HepG2 (cell line): ENCODE results near the gene FBXW4. TPM values are rescaled to one million over a fixed set of nuclear protein-coding genes. Genes with fewer than 3 reads are reported as not detected.

ENCODE experiments used
- ATAC-seq: fragments of 200-7000 bp; cut with Tn5 transposase; 3 replicates; pipeline ENCODE4 v1.9.1; 2020; ENCODE audit warnings: mild to moderate bottlenecking, moderate library complexity
- BruUV-seq: library from RNA; stranded (reverse); fragments of 400-500 nt; replicated peaks from 2 replicates; lab custom pipeline; 2021; lab: Mats Ljungman, UMichigan
- CTCF ChIA-PET: fragments of 300-600 bp; formaldehyde crosslinking; extraction: SDS; loops from one replicate; lab custom pipeline; 2021; ENCODE audit warnings: low total read pairs, inconsistent platforms, low intra/inter-chr PET ratio; lab: Yijun Ruan, JAX
- POLR2A ChIA-PET: fragments of 350-600 bp; sonication (Branson Sonifier 250); formaldehyde crosslinking; loops from one replicate; lab custom pipeline; 2020; ENCODE audit warnings: antibody characterized with exemption, inconsistent platforms; lab: Yijun Ruan, JAX
- DNase-seq: peaks from one replicate; pipeline ENCODE4 v3.0.0-alpha.2; 2015; ENCODE audit warnings: low spot score
- FAIRE-seq: peaks from 3 replicates; lab custom pipeline; 2011; peaks lifted over from hg19 to GRCh38; lab: Jason Lieb, UNC
- H2AFZ ChIP-seq: one replicate; pipeline ENCODE4 v1.6.1; 2011; ENCODE audit warnings: low read length, inconsistent platforms
- H3K27ac ChIP-seq: fragments of 300-600 bp; 3 replicates; pipeline ENCODE4 v1.8.0; 2011; ENCODE audit warnings: mixed run types, mild to moderate bottlenecking, mixed read lengths, low read length, inconsistent platforms; ENCODE audit not compliant: insufficient read depth; ENCODE audit errors: extremely low read length
- H3K27me3 ChIP-seq, 2 experiments: fragments of 200-600 bp in 1 of 2; 2 replicates in 1 of 2; 3 replicates in 1 of 2; pipeline versions ENCODE4 v1.6.0 to v1.8.0; 2011; ENCODE audit warnings: low read length in 2 of 2, mild to moderate bottlenecking in 2 of 2, moderate library complexity in 2 of 2, inconsistent platforms in 1 of 2; ENCODE audit not compliant: insufficient read depth in 2 of 2, control insufficient read depth in 1 of 2
- H3K36me3 ChIP-seq, 2 experiments: fragments of 200-600 bp in 1 of 2; replicated peaks in 1 of 2; 2 replicates in 1 of 2; 3 replicates in 1 of 2; pipeline versions ENCODE4 v1.5.1 to v1.8.0; 2011; ENCODE audit warnings: low read length in 2 of 2, inconsistent platforms in 1 of 2; ENCODE audit not compliant: insufficient read depth in 2 of 2, control insufficient read depth in 1 of 2
- H3K4me1 ChIP-seq: 2 replicates; pipeline ENCODE4 v1.5.1; 2012; ENCODE audit warnings: low read length, inconsistent platforms; ENCODE audit not compliant: insufficient read depth
- H3K4me2 ChIP-seq: 2 replicates; pipeline ENCODE4 v1.6.0; 2011; ENCODE audit warnings: low read depth, low read length, inconsistent platforms
- H3K4me3 ChIP-seq, 3 experiments: fragments of 200-600 bp in 1 of 3; sonication (generic), shearing (Covaris generic) in 1 of 3; replicated peaks in 1 of 3; 2 replicates each; pipeline ENCODE4 v1.5.1; 2011 to 2016; ENCODE audit warnings: low read length in 3 of 3, inconsistent platforms in 2 of 3, low read depth in 2 of 3, mild to moderate bottlenecking in 2 of 3, control low read depth in 1 of 3, mixed read lengths in 1 of 3; ENCODE audit not compliant: insufficient read depth in 1 of 3
- H3K79me2 ChIP-seq: one replicate; pipeline ENCODE4 v1.6.1; 2011; ENCODE audit warnings: low read length, inconsistent platforms; ENCODE audit not compliant: insufficient read depth
- H3K9ac ChIP-seq: 2 replicates; pipeline ENCODE4 v1.6.0; 2011; ENCODE audit warnings: mild to moderate bottlenecking, low read depth, low read length, inconsistent platforms; ENCODE audit not compliant: insufficient read depth
- H3K9me3 ChIP-seq: 2 replicates; pipeline ENCODE4 v1.5.1; 2012; ENCODE audit warnings: mild to moderate bottlenecking, low read length
- H4K20me1 ChIP-seq: 2 replicates; pipeline ENCODE4 v1.6.0; 2011; ENCODE audit warnings: inconsistent platforms, mild to moderate bottlenecking, low read length, moderate library complexity; ENCODE audit not compliant: insufficient read depth
- CCAR2 ChIP-seq: fragments of 200-400 bp; formaldehyde crosslinking; optimal IDR thresholded peaks from 2 replicates; pipeline ENCODE3; 2018; ENCODE audit warnings: low read depth, mild to moderate bottlenecking, low read length, moderate library complexity
- HMGA1 ChIP-seq: sonication (generic); formaldehyde crosslinking; conservative IDR thresholded peaks from 2 replicates; pipeline ENCODE4 v1.4.0; 2020; ENCODE audit warnings: missing genetic modification reagents
- KIAA2018 ChIP-seq: sonication (generic); formaldehyde crosslinking; IDR thresholded peaks from 2 replicates; pipeline ENCODE4 v1.5.0; 2020; ENCODE audit warnings: mild to moderate bottlenecking, missing genetic modification reagents, borderline replicate concordance
- KLF9 ChIP-seq: IDR thresholded peaks from 2 replicates; pipeline ENCODE4 v1.6.1; 2016; ENCODE audit warnings: low read depth
- MAF1 ChIP-seq: sonication (generic); formaldehyde crosslinking; IDR thresholded peaks from 2 replicates; pipeline ENCODE4 v1.5.0; 2020; ENCODE audit warnings: missing genetic modification reagents, borderline replicate concordance
- MAFF ChIP-seq: IDR thresholded peaks from 2 replicates; pipeline ENCODE4 v1.6.1; 2011; ENCODE audit warnings: low read depth, low read length, improper control_type of control experiment
- PRMT3 ChIP-seq: sonication (generic); formaldehyde crosslinking; IDR thresholded peaks from 2 replicates; pipeline ENCODE4 v1.8.1; 2022; ENCODE audit warnings: low read depth, mild to moderate bottlenecking, moderate library complexity, missing genetic modification reagents, borderline replicate concordance
- SP140L ChIP-seq: sonication (generic); formaldehyde crosslinking; IDR thresholded peaks from 2 replicates; pipeline ENCODE4 v1.4.0; 2020; ENCODE audit warnings: missing genetic modification reagents, borderline replicate concordance
- YY1 ChIP-seq: IDR thresholded peaks from 2 replicates; pipeline ENCODE4 v1.6.1; 2011; ENCODE audit warnings: low read length, low read depth, moderate library complexity, mild to moderate bottlenecking; ENCODE audit not compliant: insufficient read depth, insufficient replicate concordance
- ZNF207 ChIP-seq: fragments of 450-650 bp; IDR thresholded peaks from 2 replicates; pipeline ENCODE4 v1.6.1; 2016; ENCODE audit warnings: antibody characterized with exemption, borderline replicate concordance
- ZNF292 ChIP-seq: sonication (generic); formaldehyde crosslinking; IDR thresholded peaks from 2 replicates; pipeline ENCODE4 v1.8.1; 2022; ENCODE audit warnings: mild to moderate bottlenecking, low read depth, missing genetic modification reagents, borderline replicate concordance
- ZNF513 ChIP-seq: sonication (generic); formaldehyde crosslinking; conservative IDR thresholded peaks from 2 replicates; pipeline ENCODE4 v1.5.0; 2020; ENCODE audit warnings: missing genetic modification reagents
- WGBS: methylation state at CpG from one replicate; pipeline ENCODE4 v1.1.6; 2017; ENCODE audit warnings: low lambda C conversion rate; 5-methylcytosine and 5-hydroxymethylcytosine counted together
- in situ Hi-C: cut with HindIII; loops from 2 replicates; pipeline ENCODE4 v1.10.0; 2017; ENCODE audit warnings: low pct_unique_long_range_greater_than_20kb; ENCODE audit not compliant: extremely low pct_ligation_motif_present
- intact Hi-C: fragments of 100-400 bp; cut with micrococcal nuclease; formaldehyde crosslinking; loops from one replicate; pipeline ENCODE4 v1.10.0; 2022; ENCODE audit not compliant: unreplicated experiment
- polyA plus RNA-seq, 8 experiments: library from polyadenylated mRNA; depleted of rRNA in 3 of 8; stranded (reverse) in 7 of 8; unstranded in 1 of 8; fragments of >200 nt; fragmentation: Illumina TruSeq in 4 of 8; extraction: Trizol in 4 of 8; gene quantifications; 2 replicates each; pipeline versions ENCODE4 v1.2.1 to v1.2.3, GENCODE V29; 2011 to 2016; ENCODE audit warnings: low read depth in 4 of 8, missing spikeins in 1 of 8, mixed read lengths in 1 of 8; ENCODE audit not compliant: insufficient read depth in 1 of 8
- total RNA-seq, 5 experiments: library from RNA; depleted of rRNA; stranded (reverse); fragments of >200 nt; fragmentation: Illumina TruSeq; extraction: Trizol; gene quantifications; 2 replicates each; pipeline ENCODE4 v1.2.3, GENCODE V29; 2016; ENCODE audit warnings: low read depth in 1 of 5

The FBXW4 gene
- total and polyA plus RNA-seq, 2 of the 13 experiments (the other 11 are each of a cell fraction or from before 2014, with no cell fraction given), result 23.5 to 33.7 TPM

GRCh38 chr10:101613646-101614045 is 81.3 kb downstream of the FBXW4 start:
- no peak overlapping the region for H3K4me3 ChIP-seq
- in situ Hi-C loops, result no loop called here
- peaks cover 13 to 37% of the 10 kb centered on the region in 2 experiments for H3K36me3 ChIP-seq
- no peaks in the 10 kb centered on the region for H3K4me1 ChIP-seq
- H3K27me3 ChIP-seq, result no peaks in the 10 kb centered on the region
- no peaks in the 10 kb centered on the region for H3K79me2 ChIP-seq
- H3K9me3 ChIP-seq, result no peaks in the 10 kb centered on the region
- no peaks in the 10 kb centered on the region for H4K20me1 ChIP-seq
- no peak for TF ChIP-seq ZNF207
- TF ChIP-seq MAFF, result no peak
- no peak for TF ChIP-seq ZNF292 (CRISPR knock-in tag)
- no peak for TF ChIP-seq KIAA2018 (CRISPR knock-in tag)
- no peak for TF ChIP-seq ZNF513
- no peak for TF ChIP-seq HMGA1 (CRISPR knock-in tag)
- no peak for TF ChIP-seq SP140L (CRISPR knock-in tag)
- TF ChIP-seq YY1, result no peak
- TF ChIP-seq CCAR2, result no peak
- TF ChIP-seq PRMT3 (CRISPR knock-in tag), result no peak
- no peak for TF ChIP-seq MAF1 (CRISPR knock-in tag)
- no peak for TF ChIP-seq KLF9 (CRISPR knock-in tag)
- no peak overlapping the region for H3K27ac ChIP-seq
- no peak overlapping the region for H3K9ac ChIP-seq
- no peak overlapping the region for H2AFZ ChIP-seq
- DNase-seq (no peak), FAIRE-seq (no peak), ATAC-seq (no peak)
- POLR2A ChIA-PET, result no interaction called here
- BruUV-seq, result no TSS peak
- H3K4me2 ChIP-seq, result no peak overlapping the region
- CTCF ChIA-PET, result no interaction called here
- WGBS, result 100% methylated on average over 2 of the region's 3 CpGs
- intact Hi-C loops, result no loop called here
